B cell (primary cell): ENCODE measurements around the gene CD207. TPM values are rescaled to one million over a fixed set of nuclear protein-coding genes. Genes with fewer than 3 reads are reported as not detected.

ENCODE experiments used
- ATAC-seq: fragments of 200-7000 bp; cut with Tn5 transposase; one replicate; pipeline ENCODE4 v1.10.0; 2021; ENCODE audit warnings: low read depth, mild to moderate bottlenecking, moderate number of reproducible peaks, moderate library complexity
- CTCF ChIA-PET: fragments of 350-600 bp; sonication (Branson Sonifier 250); formaldehyde crosslinking; loops from one replicate; lab custom pipeline; 2021; ENCODE audit warnings: antibody characterized with exemption, inconsistent platforms; lab: Charles Lee
- POLR2A ChIA-PET: fragments of 350-600 bp; sonication (Branson Sonifier 250); formaldehyde crosslinking; loops from one replicate; lab custom pipeline; 2021; ENCODE audit warnings: antibody characterized with exemption; lab: Charles Lee
- DNase-seq: peaks from one replicate; pipeline ENCODE4 v3.0.0; 2013
- H2AFZ ChIP-seq: 2 replicates; pipeline ENCODE4 v1.6.1; 2012; ENCODE audit warnings: mild to moderate bottlenecking, low read depth, low read length; ENCODE audit not compliant: insufficient read depth, poor library complexity, severe bottlenecking
- H3K27ac ChIP-seq, 2 donors: 1 replicate in 1 of 2; 2 replicates in 1 of 2; pipeline ENCODE4 v1.5.1; 2012 to 2013; ENCODE audit warnings: low read length in 2 of 2, mild to moderate bottlenecking in 2 of 2, moderate library complexity in 1 of 2
- H3K27me3 ChIP-seq, 4 experiments: fragments of 200-600 bp in 1 of 4; sonication (generic) in 1 of 4; replicated peaks in 1 of 4; 1 replicate in 2 of 4; 2 replicates in 2 of 4; pipeline versions ENCODE4 v1.6.1 to v1.7.0; 2013 to 2016; ENCODE audit warnings: low read length in 3 of 4, mild to moderate bottlenecking in 2 of 4, mixed read lengths in 1 of 4, moderate library complexity in 1 of 4; ENCODE audit not compliant: insufficient read depth in 4 of 4, control insufficient read depth in 3 of 4; ENCODE audit errors: control extremely low read depth in 1 of 4
- H3K36me3 ChIP-seq, 2 experiments: replicated peaks in 1 of 2; 1 replicate in 1 of 2; 2 replicates in 1 of 2; pipeline versions ENCODE4 v1.6.1 to v1.7.1; 2013; ENCODE audit warnings: low read length in 1 of 2; ENCODE audit not compliant: insufficient read depth in 2 of 2, control insufficient read depth in 1 of 2; ENCODE audit errors: control extremely low read depth in 1 of 2, extremely low read depth in 1 of 2
- H3K4me1 ChIP-seq, 2 donors: fragments of 200-600 bp in 1 of 2; sonication (generic) in 1 of 2; 1 replicate in 1 of 2; 2 replicates in 1 of 2; pipeline versions ENCODE4 v1.5.1 to v1.6.1; 2013 to 2017; ENCODE audit warnings: low read length in 2 of 2; ENCODE audit not compliant: control insufficient read depth in 2 of 2, insufficient read depth in 2 of 2
- H3K4me2 ChIP-seq: replicated peaks from 2 replicates; pipeline ENCODE3; 2012; ENCODE audit warnings: mild to moderate bottlenecking, low read depth, low read length; ENCODE audit not compliant: poor library complexity, severe bottlenecking
- H3K4me3 ChIP-seq, 5 experiments: fragments of 200-600 bp in 1 of 5; sonication (generic) in 1 of 5; 1 replicate in 3 of 5; 2 replicates in 2 of 5; pipeline versions ENCODE4 v1.5.1 to v1.7.0; 2011 to 2016; ENCODE audit warnings: low read length in 4 of 5, mild to moderate bottlenecking in 4 of 5, low read depth in 2 of 5, control low read depth in 1 of 5, moderate library complexity in 1 of 5; ENCODE audit not compliant: insufficient read depth in 1 of 5; ENCODE audit errors: control extremely low read depth in 1 of 5, extremely low read depth in 1 of 5
- H3K79me2 ChIP-seq: fragments of 200-600 bp; sonication (generic); one replicate; pipeline ENCODE4 v1.6.0; 2016; ENCODE audit warnings: low read length; ENCODE audit not compliant: control insufficient read depth, insufficient read depth
- H3K9ac ChIP-seq: fragments of 200-600 bp; sonication (generic); 2 replicates; pipeline ENCODE4 v1.6.1; 2017; ENCODE audit warnings: mild to moderate bottlenecking, low read length, moderate library complexity
- H3K9me3 ChIP-seq, 3 donors: one replicate each; pipeline versions ENCODE4 v1.6.1 to v1.7.1; 2013; ENCODE audit warnings: low read length in 2 of 3; ENCODE audit not compliant: control insufficient read depth in 2 of 3, insufficient read depth in 1 of 3; ENCODE audit errors: control extremely low read depth in 1 of 3
- H4K20me1 ChIP-seq: 2 replicates; pipeline ENCODE4 v1.6.0; 2012; ENCODE audit warnings: mild to moderate bottlenecking, low read length; ENCODE audit not compliant: insufficient read depth, control insufficient read depth, poor library complexity, severe bottlenecking
- H3K27ac Mint-ChIP-seq: one replicate; pipeline ENCODE4 v1.8.0; 2021; ENCODE audit warnings: mixed read lengths
- H3K27me3 Mint-ChIP-seq: one replicate; pipeline ENCODE4 v1.8.0; 2021; ENCODE audit warnings: mixed read lengths
- H3K4me1 Mint-ChIP-seq: one replicate; pipeline ENCODE4 v1.8.0; 2021; ENCODE audit warnings: mixed read lengths
- H3K4me3 Mint-ChIP-seq: one replicate; pipeline ENCODE4 v1.8.0; 2021; ENCODE audit warnings: mixed read lengths
- H3K9me3 Mint-ChIP-seq: one replicate; pipeline ENCODE4 v1.8.0; 2022; ENCODE audit warnings: mixed read lengths; ENCODE audit not compliant: insufficient read depth
- CTCF ChIP-seq: fragments of 200-600 bp; IDR thresholded peaks from one replicate; pipeline ENCODE4 v1.8.0; 2022; ENCODE audit warnings: antibody characterized with exemption, mild to moderate bottlenecking
- EZH2 ChIP-seq: IDR thresholded peaks from 2 replicates; pipeline ENCODE4 v1.6.1; 2012; ENCODE audit warnings: borderline replicate concordance, low read depth, mild to moderate bottlenecking, moderate library complexity, low read length; ENCODE audit not compliant: insufficient read depth, poor library complexity, severe bottlenecking
- WGBS: methylation state at CpG from one replicate; pipeline ENCODE4 v1.1.5; 2013; ENCODE audit warnings: missing lambda C conversion rate; ENCODE audit not compliant: insufficient coverage; 5-methylcytosine and 5-hydroxymethylcytosine counted together
- intact Hi-C: fragments of 100-400 bp; cut with micrococcal nuclease; formaldehyde crosslinking; loops from one replicate; pipeline ENCODE4 v1.10.0; 2022
- polyA plus RNA-seq: library from polyadenylated mRNA; depleted of rRNA; stranded (reverse); fragments of >200 nt; gene quantifications from 2 replicates; pipeline ENCODE4 v1.2.3, GENCODE V29; 2012
- total RNA-seq, 2 donors: library from RNA; stranded (reverse); fragments of 120-200 nt in 1 of 2; gene quantifications; 1 replicate in 1 of 2; 2 replicates in 1 of 2; pipeline versions ENCODE4 v1.2.3 to v1.2.4, GENCODE V29; 2013 to 2022

Gene CD207
- total and polyA plus RNA-seq, 2 donors (not counting 1 experiment from before 2014, with no cell fraction given): not detected

- WGBS: no CpG with 5 or more reads among the region's 1 CpG
- Histone ChIP-seq H3K4me2 (no peak overlapping the region), H4K20me1 (no peaks in the 10 kb centered on the region), H3K79me2 (no peaks in the 10 kb centered on the region), H3K27me3 (peaks cover 0 to 6% (median 0%) of the 10 kb centered on the region in 4 experiments), H3K36me3 (no peaks in the 10 kb centered on the region), H3K27ac (no peak overlapping the region), H3K9me3 (no peaks in the 10 kb centered on the region), H3K4me3 (no peak overlapping the region), H3K9ac (no peak overlapping the region), H3K4me1 (no peaks in the 10 kb centered on the region), H2AFZ (no peak overlapping the region)
- no peak overlapping the region for H3K27ac Mint-ChIP-seq
- POLR2A ChIA-PET: no interaction called here
- intact Hi-C loops: no loop called here
- ATAC-seq (no peak), DNase-seq (no peak)
- peaks cover 38% of the 10 kb centered on the region for H3K27me3 Mint-ChIP-seq
- TF ChIP-seq CTCF (no peak), EZH2 (no peak)
- CTCF ChIA-PET: no interaction called here
- no peaks in the 10 kb centered on the region for H3K9me3 Mint-ChIP-seq
- H3K4me1 Mint-ChIP-seq: no peaks in the 10 kb centered on the region
- no peak overlapping the region for H3K4me3 Mint-ChIP-seq
These were observed 5.7 kb downstream of the CD207 start for GRCh38 chr2:70829916-70830315.

DNA sequence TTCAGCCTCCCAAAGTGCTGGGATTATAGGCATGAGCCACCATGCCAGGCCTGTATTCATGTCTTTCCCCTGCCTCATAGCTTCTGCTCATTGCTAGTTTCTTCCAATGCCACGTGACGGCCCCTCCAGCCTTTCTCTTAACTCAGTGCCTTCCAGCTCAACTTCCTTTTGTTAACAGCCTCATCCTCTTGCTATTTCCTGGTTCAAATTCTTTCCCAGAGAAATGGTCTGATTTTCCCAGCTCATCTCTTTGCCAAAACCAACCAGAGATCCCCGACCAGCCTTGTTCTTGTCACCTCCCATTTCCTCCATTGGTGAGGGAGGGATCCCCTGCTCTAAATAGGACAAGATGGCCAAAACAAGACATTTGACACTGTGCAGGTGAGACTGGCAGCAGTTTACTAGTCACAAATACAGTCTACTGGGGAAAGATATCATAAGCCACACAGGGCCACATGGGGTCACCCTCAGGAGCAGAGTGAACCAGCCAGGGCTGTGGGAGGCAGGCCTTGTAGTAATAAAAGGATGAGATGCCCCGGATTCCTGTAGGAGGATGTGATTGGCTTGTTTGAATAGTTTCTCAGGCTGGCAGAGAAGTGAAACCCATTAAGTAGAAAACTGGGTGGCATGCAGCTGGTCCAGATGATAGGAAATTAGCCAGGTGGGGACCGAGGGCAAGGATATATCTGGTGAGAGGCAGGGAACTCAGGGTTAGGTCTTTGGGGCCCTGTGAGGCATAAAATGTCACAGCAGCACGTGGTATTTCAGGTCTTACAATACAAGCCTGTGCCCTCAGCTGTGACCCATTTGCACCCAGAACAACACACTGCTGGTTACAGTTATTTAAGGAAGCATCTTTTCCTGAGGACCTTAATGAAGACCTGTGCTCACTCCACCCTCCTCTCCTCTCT is 6.4 kb downstream of the CD207 start:
- POLR2A ChIA-PET: no interaction called here
- Mint-ChIP-seq H3K4me1 (no peaks in the 10 kb centered on the region), H3K9me3 (no peaks in the 10 kb centered on the region), H3K27ac (no peak overlapping the region), H3K27me3 (peaks cover 40% of the 10 kb centered on the region), H3K4me3 (no peak overlapping the region)
- Histone ChIP-seq H3K36me3 (no peaks in the 10 kb centered on the region), H3K9me3 (no peaks in the 10 kb centered on the region), H3K9ac (no peak overlapping the region), H3K27me3 (peaks cover 0 to 3% (median 0%) of the 10 kb centered on the region in 4 experiments), H3K79me2 (no peaks in the 10 kb centered on the region), H4K20me1 (no peaks in the 10 kb centered on the region), H3K4me1 (no peaks in the 10 kb centered on the region), H2AFZ (no peak overlapping the region), H3K4me2 (no peak overlapping the region), H3K4me3 (no peak overlapping the region), H3K27ac (no peak overlapping the region)
- TF ChIP-seq CTCF: no peak
- no peak for TF ChIP-seq EZH2
- ATAC-seq: no peak
- 51% methylated on average over 6 of the region's 6 CpGs for WGBS
- no peak for DNase-seq
- CTCF ChIA-PET: no interaction called here
- intact Hi-C loops: no loop called here
